ENCODE measurements around the gene TM9SF3. TPM values are rescaled to one million over a fixed set of nuclear protein-coding genes. Genes with fewer than 3 reads are reported as not detected.

The TM9SF3 gene
- polyA plus RNA-seq, 4 donors: 30.3 to 250 (median 62.5) TPM

DNA sequence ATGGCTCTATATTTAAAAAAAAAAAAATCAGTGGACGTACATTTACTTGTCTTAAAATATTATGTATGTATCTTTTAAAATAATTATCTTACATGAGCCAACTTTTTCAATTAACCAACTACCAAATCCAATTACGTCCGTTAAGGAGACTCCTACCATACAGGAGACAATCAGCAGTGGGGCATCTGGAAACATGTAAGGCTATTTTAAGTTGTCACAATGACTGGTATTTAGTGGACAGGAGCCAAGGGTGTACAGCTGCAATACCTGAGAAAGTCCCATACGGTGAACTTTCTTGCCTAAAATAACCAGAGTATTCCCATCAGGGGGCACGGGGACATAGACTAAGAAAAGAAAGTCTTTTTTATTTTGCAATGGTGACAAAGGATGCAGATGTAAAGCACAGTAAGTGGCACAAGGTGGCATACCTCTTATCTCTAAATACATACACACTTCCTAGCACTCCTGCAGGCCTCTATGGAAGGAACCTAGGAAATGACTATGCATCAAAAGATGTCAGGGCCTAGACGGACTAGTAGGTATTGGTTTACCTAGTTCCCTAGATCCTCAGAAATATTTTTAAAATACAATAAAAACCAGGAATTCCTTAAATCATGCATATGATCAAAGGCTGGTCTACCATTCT is 57.1 kb downstream of the TM9SF3 start:
- FAIRE-seq: no peak
- WGBS, 3 donors: 83 to 89% (median 83%) methylated on average over 6 of the region's 6 CpGs
- H3K4me1 ChIP-seq (ENCODE audit: control insufficient read depth in 3 of 3, insufficient read depth in 2 of 3, low read depth in 1 of 3, low read length in 2 of 3): no peaks in the 10 kb centered on the region
- H3K27ac ChIP-seq (ENCODE audit: low read depth in 1 of 3, low read length in 2 of 3): no peak overlapping the region
- no peak for DNase-seq
- peaks cover 7 to 20% (median 13%) of the 10 kb centered on the region in 3 donors for H3K36me3 ChIP-seq (ENCODE audit: control insufficient read depth in 3 of 3, insufficient read depth in 2 of 3, low read depth in 1 of 3, low read length in 3 of 3)
- H3K4me3 ChIP-seq (ENCODE audit: low read depth in 1 of 3, low read length in 3 of 3): no peak overlapping the region
- H3K9me3 ChIP-seq (ENCODE audit: control insufficient read depth in 2 of 2, insufficient read depth in 1 of 2, low read depth in 1 of 2, low read length in 1 of 2): no peaks in the 10 kb centered on the region
- H3K27me3 ChIP-seq (ENCODE audit: control insufficient read depth in 3 of 3, insufficient read depth in 3 of 3, low read length in 3 of 3): no peaks in the 10 kb centered on the region

GRCh38 chr10:96524741-96525140 is 62.1 kb downstream of the TM9SF3 start:
- peaks cover 0 to 19% (median 8%) of the 10 kb centered on the region in 3 donors for H3K36me3 ChIP-seq (ENCODE audit: control insufficient read depth in 3 of 3, insufficient read depth in 2 of 3, low read depth in 1 of 3, low read length in 3 of 3)

GRCh38 chr10:96517284-96517683 is 69.5 kb downstream of the TM9SF3 start:
- H3K36me3 ChIP-seq (ENCODE audit: control insufficient read depth in 3 of 3, insufficient read depth in 2 of 3, low read depth in 1 of 3, low read length in 3 of 3): peaks cover 0 to 9% (median 2%) of the 10 kb centered on the region in 3 donors
- peaks cover 0 to 23% (median 3%) of the 10 kb centered on the region in 3 donors for H3K27me3 ChIP-seq (ENCODE audit: control insufficient read depth in 3 of 3, insufficient read depth in 3 of 3, low read length in 3 of 3)
- no peak for FAIRE-seq
- peaks cover 0 to 16% (median 3%) of the 10 kb centered on the region in 3 donors for H3K4me1 ChIP-seq (ENCODE audit: control insufficient read depth in 3 of 3, insufficient read depth in 2 of 3, low read depth in 1 of 3, low read length in 2 of 3)
- H3K9me3 ChIP-seq (ENCODE audit: control insufficient read depth in 2 of 2, insufficient read depth in 1 of 2, low read depth in 1 of 2, low read length in 1 of 2): no peaks in the 10 kb centered on the region
- no peak for DNase-seq
- no peak overlapping the region for H3K27ac ChIP-seq (ENCODE audit: low read depth in 1 of 3, low read length in 2 of 3)
- 71 to 93% (median 90%) methylated on average over 1 of the region's 1 CpG for WGBS, 3 donors
- no peak overlapping the region for H3K4me3 ChIP-seq (ENCODE audit: low read depth in 1 of 3, low read length in 3 of 3)

More at GRCh38 chr10:96524741-96525140, 62.1 kb downstream of the TM9SF3 start:
- Histone ChIP-seq H3K9me3 (ENCODE audit: control insufficient read depth in 2 of 2, insufficient read depth in 1 of 2, low read depth in 1 of 2, low read length in 1 of 2) (no peaks in the 10 kb centered on the region), H3K27me3 (ENCODE audit: control insufficient read depth in 3 of 3, insufficient read depth in 3 of 3, low read length in 3 of 3) (no peaks in the 10 kb centered on the region), H3K4me1 (ENCODE audit: control insufficient read depth in 3 of 3, insufficient read depth in 2 of 3, low read depth in 1 of 3, low read length in 2 of 3) (no peaks in the 10 kb centered on the region), H3K4me3 (ENCODE audit: low read depth in 1 of 3, low read length in 3 of 3) (no peak overlapping the region), H3K27ac (ENCODE audit: low read depth in 1 of 3, low read length in 2 of 3) (no peak overlapping the region)
- FAIRE-seq (no peak), DNase-seq (no peak)
- 26 to 76% (median 43%) methylated on average over 1 of the region's 1 CpG for WGBS, 3 donors

DNA sequence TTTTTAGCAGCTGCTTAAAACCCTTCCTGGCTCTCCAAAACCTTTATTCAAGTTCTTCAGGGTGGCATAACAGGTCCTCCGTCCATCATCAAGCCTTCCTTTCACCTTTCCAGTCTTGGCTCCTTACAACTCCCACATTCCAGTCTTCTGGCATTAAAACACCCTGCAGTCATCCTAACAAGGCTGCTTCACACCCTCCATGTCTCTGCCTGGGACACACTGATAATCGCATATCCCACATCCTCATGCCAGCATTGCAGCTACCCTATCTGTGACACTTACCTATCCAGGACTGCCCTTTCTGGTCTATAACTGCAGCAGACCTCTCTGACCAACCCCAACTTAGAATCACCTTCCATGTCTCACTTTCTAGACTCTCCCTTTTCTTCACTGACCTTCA is 70.5 kb downstream of the TM9SF3 start:
- FAIRE-seq (no peak), DNase-seq (no peak)
- Histone ChIP-seq H3K4me1 (ENCODE audit: control insufficient read depth in 3 of 3, insufficient read depth in 2 of 3, low read depth in 1 of 3, low read length in 2 of 3) (peaks cover 0 to 17% (median 5%) of the 10 kb centered on the region in 3 donors), H3K9me3 (ENCODE audit: control insufficient read depth in 2 of 2, insufficient read depth in 1 of 2, low read depth in 1 of 2, low read length in 1 of 2) (no peaks in the 10 kb centered on the region), H3K27me3 (ENCODE audit: control insufficient read depth in 3 of 3, insufficient read depth in 3 of 3, low read length in 3 of 3) (peaks cover 0 to 33% (median 3%) of the 10 kb centered on the region in 3 donors), H3K4me3 (ENCODE audit: low read depth in 1 of 3, low read length in 3 of 3) (no peak overlapping the region), H3K27ac (ENCODE audit: low read depth in 1 of 3, low read length in 2 of 3) (no peak overlapping the region), H3K36me3 (ENCODE audit: control insufficient read depth in 3 of 3, insufficient read depth in 2 of 3, low read depth in 1 of 3, low read length in 3 of 3) (peaks cover 0 to 5% (median 2%) of the 10 kb centered on the region in 3 donors)
- 79 to 94% (median 91%) methylated on average over 2 of the region's 2 CpGs for WGBS, 3 donors

- Histone ChIP-seq H3K9me3 (ENCODE audit: control insufficient read depth in 2 of 2, insufficient read depth in 1 of 2, low read depth in 1 of 2, low read length in 1 of 2) (no peaks in the 10 kb centered on the region), H3K4me1 (ENCODE audit: control insufficient read depth in 3 of 3, insufficient read depth in 2 of 3, low read depth in 1 of 3, low read length in 2 of 3) (peaks cover 0 to 17% (median 5%) of the 10 kb centered on the region in 3 donors), H3K4me3 (ENCODE audit: low read depth in 1 of 3, low read length in 3 of 3) (peak within 1 kb of the TSS; percentile 24 to 64 (median 42)), H3K27me3 (ENCODE audit: control insufficient read depth in 3 of 3, insufficient read depth in 3 of 3, low read length in 3 of 3) (peaks cover 0 to 41% (median 3%) of the 10 kb centered on the region in 3 donors), H3K36me3 (ENCODE audit: control insufficient read depth in 3 of 3, insufficient read depth in 2 of 3, low read depth in 1 of 3, low read length in 3 of 3) (no peaks in the 10 kb centered on the region), H3K27ac (ENCODE audit: low read depth in 1 of 3, low read length in 2 of 3) (no peak within 1 kb of the TSS)
- FAIRE-seq: no peak
- WGBS, 3 donors: 1 to 2% (median 2%) methylated on average over 50 to 68 of the region's 68 CpGs
- peak; percentile 88 to 89 for DNase-seq
Observed at GRCh38 chr10:96513698-96514561, 72.9 kb downstream of the TM9SF3 start, which contains the start of gene TLL2. Gene TLL2, minus strand, starts transcription at chr10:96513926. Its CDS starts 241 bp downstream, at chr10:96513685.

- DNase-seq: no peak
- WGBS, 3 donors: 0 to 2% (median 0%) methylated on average over 31 of the region's 31 CpGs
- peaks cover 0 to 44% (median 3%) of the 10 kb centered on the region in 3 donors for H3K27me3 ChIP-seq (ENCODE audit: control insufficient read depth in 3 of 3, insufficient read depth in 3 of 3, low read length in 3 of 3)
- no peaks in the 10 kb centered on the region for H3K9me3 ChIP-seq (ENCODE audit: control insufficient read depth in 2 of 2, insufficient read depth in 1 of 2, low read depth in 1 of 2, low read length in 1 of 2)
- FAIRE-seq: no peak
- no peaks in the 10 kb centered on the region for H3K36me3 ChIP-seq (ENCODE audit: control insufficient read depth in 3 of 3, insufficient read depth in 2 of 3, low read depth in 1 of 3, low read length in 3 of 3)
- no peak overlapping the region for H3K27ac ChIP-seq (ENCODE audit: low read depth in 1 of 3, low read length in 2 of 3)
- peaks cover 0 to 17% (median 5%) of the 10 kb centered on the region in 3 donors for H3K4me1 ChIP-seq (ENCODE audit: control insufficient read depth in 3 of 3, insufficient read depth in 2 of 3, low read depth in 1 of 3, low read length in 2 of 3)
- peak overlapping the region; percentile 24 to 64 (median 42) for H3K4me3 ChIP-seq (ENCODE audit: low read depth in 1 of 3, low read length in 3 of 3)
Observed at GRCh38 chr10:96513305-96513697, 73.5 kb downstream of the TM9SF3 start.

DNA sequence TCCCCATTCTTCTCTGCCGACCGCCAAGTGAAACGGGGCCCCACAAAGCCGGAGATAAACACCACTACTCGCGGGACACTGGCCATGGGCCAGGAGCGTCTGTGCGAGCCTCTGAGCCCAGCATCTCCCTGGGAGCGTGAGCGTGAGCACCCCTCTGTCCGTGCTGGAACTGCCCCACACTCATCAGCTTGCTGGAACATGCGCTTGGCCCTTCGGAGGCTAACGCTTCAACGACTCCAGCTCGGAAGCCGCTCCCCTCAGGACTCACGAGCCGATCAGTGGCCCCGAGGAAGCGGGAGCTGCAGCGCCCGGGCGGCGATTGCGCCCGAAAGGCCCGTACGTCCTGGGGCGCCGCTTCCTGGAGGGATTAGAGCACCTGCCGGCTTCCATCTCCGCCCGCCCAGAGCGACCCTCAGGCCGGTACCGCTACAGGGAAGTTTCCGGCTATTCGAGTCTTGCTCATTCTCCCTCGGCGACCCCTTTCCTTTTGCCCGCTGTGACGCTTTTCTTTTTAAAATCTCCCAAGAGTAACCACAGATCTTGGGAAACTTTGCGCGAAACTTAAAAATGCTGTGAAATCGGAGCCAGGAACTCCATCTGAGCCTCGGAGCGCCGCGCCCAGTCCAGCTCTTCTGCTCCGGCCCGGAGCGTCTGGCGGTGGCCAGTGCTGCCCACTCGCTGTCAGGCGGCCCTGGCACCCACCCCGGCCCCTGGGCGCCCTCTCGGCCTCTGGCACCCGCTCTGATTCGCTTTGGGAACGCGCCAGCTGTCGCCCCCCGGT is 74.1 kb downstream of the TM9SF3 start:
- H3K4me3 ChIP-seq (ENCODE audit: low read depth in 1 of 3, low read length in 3 of 3): peak overlapping the region; percentile 24 to 64 (median 42)
- H3K27ac ChIP-seq (ENCODE audit: low read depth in 1 of 3, low read length in 2 of 3): no peak overlapping the region
- peaks cover 0 to 17% (median 5%) of the 10 kb centered on the region in 3 donors for H3K4me1 ChIP-seq (ENCODE audit: control insufficient read depth in 3 of 3, insufficient read depth in 2 of 3, low read depth in 1 of 3, low read length in 2 of 3)
- FAIRE-seq (no peak), DNase-seq (peak; percentile 38 to 57)
- WGBS, 3 donors: 1 to 3% (median 2%) methylated on average over 61 to 65 of the region's 65 CpGs
- H3K9me3 ChIP-seq (ENCODE audit: control insufficient read depth in 2 of 2, insufficient read depth in 1 of 2, low read depth in 1 of 2, low read length in 1 of 2): no peaks in the 10 kb centered on the region
- no peaks in the 10 kb centered on the region for H3K36me3 ChIP-seq (ENCODE audit: control insufficient read depth in 3 of 3, insufficient read depth in 2 of 3, low read depth in 1 of 3, low read length in 3 of 3)
- peaks cover 0 to 44% (median 3%) of the 10 kb centered on the region in 3 donors for H3K27me3 ChIP-seq (ENCODE audit: control insufficient read depth in 3 of 3, insufficient read depth in 3 of 3, low read length in 3 of 3)

Measured in small intestine (tissue), 7 donors.